HepG2 (cell line): ENCODE data around the gene OXLD1. TPM values are rescaled to one million over a fixed set of nuclear protein-coding genes. Genes with fewer than 3 reads are reported as not detected.
A peak's percentile ranks its signal among the peaks of the same experiment; 100 is the strongest.

Source experiments
- LBX2 ChIP-seq: sonication (generic); formaldehyde crosslinking; IDR thresholded peaks from 2 replicates; pipeline ENCODE4 v1.5.0; 2020; ENCODE audit warnings: missing genetic modification reagents, mild to moderate bottlenecking, borderline replicate concordance
- MNT ChIP-seq: fragments of 450-650 bp; IDR thresholded peaks from 2 replicates; pipeline ENCODE4 v1.6.1; 2016
- NONO ChIP-seq, 2 experiments: fragments of 450-650 bp in 1 of 2; sonication (generic) in 1 of 2; formaldehyde crosslinking in 1 of 2; IDR thresholded peaks in 1 of 2; conservative IDR thresholded peaks in 1 of 2; 2 replicates each; pipeline versions ENCODE4 v1.6.1 to v1.8.0; 2017 to 2022; ENCODE audit warnings: mild to moderate bottlenecking in 1 of 2, missing genetic modification reagents in 1 of 2, moderate library complexity in 1 of 2
- PTBP1 ChIP-seq: fragments of 200-400 bp; formaldehyde crosslinking; IDR thresholded peaks from 2 replicates; pipeline ENCODE4 v1.6.1; 2018; ENCODE audit warnings: low read length, low read depth; ENCODE audit not compliant: poor library complexity, severe bottlenecking
- RXRB ChIP-seq: IDR thresholded peaks from 2 replicates; pipeline ENCODE4 v1.6.1; 2016; ENCODE audit warnings: borderline replicate concordance, missing genetic modification reagents, missing compliant biosample characterization
- SMC3 ChIP-seq: IDR thresholded peaks from 2 replicates; pipeline ENCODE4 v1.6.1; 2011; ENCODE audit warnings: low read length, improper control_type of control experiment
- ZBTB21 ChIP-seq: sonication (generic); formaldehyde crosslinking; IDR thresholded peaks from 2 replicates; pipeline ENCODE4 v1.4.0; 2020; ENCODE audit warnings: missing genetic modification reagents
- ZBTB40 ChIP-seq, 2 experiments: fragments of 450-650 bp in 1 of 2; sonication (generic) in 1 of 2; formaldehyde crosslinking in 1 of 2; IDR thresholded peaks; 2 replicates each; pipeline versions ENCODE4 v1.6.1 to v1.8.0; 2016 to 2022; ENCODE audit warnings: antibody characterized with exemption in 1 of 2, mild to moderate bottlenecking in 1 of 2, missing genetic modification reagents in 1 of 2
- ZBTB49 ChIP-seq: sonication (generic); formaldehyde crosslinking; IDR thresholded peaks from 2 replicates; pipeline ENCODE4 v1.4.0; 2020; ENCODE audit warnings: missing genetic modification reagents, borderline replicate concordance
- ZC3H13 ChIP-seq: sonication (generic); formaldehyde crosslinking; IDR thresholded peaks from 2 replicates; pipeline ENCODE4 v1.8.1; 2023; ENCODE audit warnings: mild to moderate bottlenecking, missing genetic modification reagents, moderate library complexity
- ZKSCAN5 ChIP-seq: sonication (generic); formaldehyde crosslinking; IDR thresholded peaks from 2 replicates; pipeline ENCODE4 v1.5.1; 2020; ENCODE audit warnings: mild to moderate bottlenecking, missing genetic modification reagents
- ZNF556 ChIP-seq: sonication (generic); formaldehyde crosslinking; IDR thresholded peaks from 2 replicates; pipeline ENCODE4 v1.4.0; 2020; ENCODE audit warnings: mild to moderate bottlenecking, missing genetic modification reagents, borderline replicate concordance
- ZNF772 ChIP-seq: sonication (generic); formaldehyde crosslinking; IDR thresholded peaks from 2 replicates; pipeline ENCODE4 v1.5.0; 2020; ENCODE audit warnings: mild to moderate bottlenecking, missing genetic modification reagents
- polyA plus RNA-seq, 8 experiments: library from polyadenylated mRNA; depleted of rRNA in 3 of 8; stranded (reverse) in 7 of 8; unstranded in 1 of 8; fragments of >200 nt; fragmentation: Illumina TruSeq in 4 of 8; extraction: Trizol in 4 of 8; gene quantifications; 2 replicates each; pipeline versions ENCODE4 v1.2.1 to v1.2.3, GENCODE V29; 2011 to 2016; ENCODE audit warnings: low read depth in 4 of 8, missing spikeins in 1 of 8, mixed read lengths in 1 of 8; ENCODE audit not compliant: insufficient read depth in 1 of 8
- total RNA-seq, 5 experiments: library from RNA; depleted of rRNA; stranded (reverse); fragments of >200 nt; fragmentation: Illumina TruSeq; extraction: Trizol; gene quantifications; 2 replicates each; pipeline ENCODE4 v1.2.3, GENCODE V29; 2016; ENCODE audit warnings: low read depth in 1 of 5

Gene OXLD1
- total and polyA plus RNA-seq, 2 of the 13 experiments (the other 11 are each of a cell fraction or from before 2014, with no cell fraction given), result 27.1 to 37.5 TPM

- peak; percentile 38 for TF ChIP-seq MNT
- no peak for TF ChIP-seq ZBTB40 (IDR thresholded peaks at IDR 0.05)
- peak; percentile 72; the same call in 1 of the 2 replicates for TF ChIP-seq ZBTB40 (CRISPR knock-in tag; IDR thresholded peaks at IDR 0.05)
- no peak; the same call in 1 of the 2 replicates for TF ChIP-seq ZKSCAN5 (CRISPR knock-in tag)
- TF ChIP-seq ZNF556 (CRISPR knock-in tag), result peak; percentile 94
- TF ChIP-seq LBX2 (CRISPR knock-in tag), result peak; percentile 92; the same call in 1 of the 2 replicates
- TF ChIP-seq ZBTB49 (CRISPR knock-in tag), result peak; percentile 17; the same call in 1 of the 2 replicates
- TF ChIP-seq SMC3, result no peak
- TF ChIP-seq ZBTB21, result no peak
- no peak for TF ChIP-seq NONO (IDR thresholded peaks at IDR 0.05)
- TF ChIP-seq NONO (CRISPR knock-in tag; conservative IDR thresholded peaks at IDR 0.05), result peak; percentile 99
- peak; percentile 92 for TF ChIP-seq ZC3H13 (CRISPR knock-in tag)
- TF ChIP-seq PTBP1, result no peak
- TF ChIP-seq ZNF772 (CRISPR knock-in tag), result peak; percentile 98
- TF ChIP-seq RXRB (CRISPR knock-in tag), result peak; percentile 82
These were observed 36.7 kb upstream of the OXLD1 start, which contains the start of gene MRPL12 (continued) for GRCh38 chr17:81702934-81703746.
